ENCODE results near the gene TNRC6C. TPM values are rescaled to one million over a fixed set of nuclear protein-coding genes. Genes with fewer than 3 reads are reported as not detected.

Gene TNRC6C
- polyA plus RNA-seq, 4 donors, result 0.89 to 5.1 (median 2.3) TPM

GRCh38 chr17:78041386-78042179 is 83.1 kb downstream of the TNRC6C start:
- FAIRE-seq (no peak), DNase-seq (peak in 1 of 2 donors; percentile 19)
- no peaks in the 10 kb centered on the region for H3K27me3 ChIP-seq (ENCODE audit: control insufficient read depth in 3 of 3, insufficient read depth in 3 of 3, low read length in 3 of 3)
- peak overlapping the region in 2 of 3 donors; percentile 63 to 90 for H3K27ac ChIP-seq (ENCODE audit: low read depth in 1 of 3, low read length in 2 of 3)
- no peaks in the 10 kb centered on the region for H3K9me3 ChIP-seq (ENCODE audit: control insufficient read depth in 2 of 2, insufficient read depth in 1 of 2, low read depth in 1 of 2, low read length in 1 of 2)
- peak overlapping the region in 2 of 3 donors; percentile 18 to 33 for H3K4me3 ChIP-seq (ENCODE audit: low read depth in 1 of 3, low read length in 3 of 3)
- no peaks in the 10 kb centered on the region for H3K4me1 ChIP-seq (ENCODE audit: control insufficient read depth in 3 of 3, insufficient read depth in 2 of 3, low read depth in 1 of 3, low read length in 2 of 3)
- WGBS, 3 donors, result 55 to 76% (median 73%) methylated on average over 6 of the region's 6 CpGs
- H3K36me3 ChIP-seq (ENCODE audit: control insufficient read depth in 3 of 3, insufficient read depth in 2 of 3, low read depth in 1 of 3, low read length in 3 of 3), result peaks cover 0 to 13% (median 3%) of the 10 kb centered on the region in 3 donors

GRCh38 chr17:78042542-78042941 is 84.0 kb downstream of the TNRC6C start:
- DNase-seq (no peak), FAIRE-seq (no peak)
- no peaks in the 10 kb centered on the region for H3K4me1 ChIP-seq (ENCODE audit: control insufficient read depth in 3 of 3, insufficient read depth in 2 of 3, low read depth in 1 of 3, low read length in 2 of 3)
- no peak overlapping the region for H3K27ac ChIP-seq (ENCODE audit: low read depth in 1 of 3, low read length in 2 of 3)
- H3K36me3 ChIP-seq (ENCODE audit: control insufficient read depth in 3 of 3, insufficient read depth in 2 of 3, low read depth in 1 of 3, low read length in 3 of 3), result peaks cover 0 to 10% (median 0%) of the 10 kb centered on the region in 3 donors
- H3K27me3 ChIP-seq (ENCODE audit: control insufficient read depth in 3 of 3, insufficient read depth in 3 of 3, low read length in 3 of 3), result no peaks in the 10 kb centered on the region
- 91 to 97% (median 95%) methylated on average over 5 of the region's 5 CpGs for WGBS, 3 donors
- H3K4me3 ChIP-seq (ENCODE audit: low read depth in 1 of 3, low read length in 3 of 3), result no peak overlapping the region
- H3K9me3 ChIP-seq (ENCODE audit: control insufficient read depth in 2 of 2, insufficient read depth in 1 of 2, low read depth in 1 of 2, low read length in 1 of 2), result no peaks in the 10 kb centered on the region

GRCh38 chr17:78043031-78043430 is 84.5 kb downstream of the TNRC6C start:
- H3K36me3 ChIP-seq (ENCODE audit: control insufficient read depth in 3 of 3, insufficient read depth in 2 of 3, low read depth in 1 of 3, low read length in 3 of 3), result peaks cover 0 to 10% (median 0%) of the 10 kb centered on the region in 3 donors

GRCh38 chr17:78044280-78044835 is 85.9 kb downstream of the TNRC6C start:
- Histone ChIP-seq H3K36me3 (ENCODE audit: control insufficient read depth in 3 of 3, insufficient read depth in 2 of 3, low read depth in 1 of 3, low read length in 3 of 3) (peaks cover 0 to 16% (median 2%) of the 10 kb centered on the region in 3 donors), H3K27me3 (ENCODE audit: control insufficient read depth in 3 of 3, insufficient read depth in 3 of 3, low read length in 3 of 3) (no peaks in the 10 kb centered on the region), H3K27ac (ENCODE audit: low read depth in 1 of 3, low read length in 2 of 3) (no peak overlapping the region), H3K9me3 (ENCODE audit: control insufficient read depth in 2 of 2, insufficient read depth in 1 of 2, low read depth in 1 of 2, low read length in 1 of 2) (no peaks in the 10 kb centered on the region), H3K4me3 (ENCODE audit: low read depth in 1 of 3, low read length in 3 of 3) (no peak overlapping the region), H3K4me1 (ENCODE audit: control insufficient read depth in 3 of 3, insufficient read depth in 2 of 3, low read depth in 1 of 3, low read length in 2 of 3) (no peaks in the 10 kb centered on the region)
- no peak for FAIRE-seq
- 64 to 91% (median 83%) methylated on average over 3 of the region's 3 CpGs for WGBS, 3 donors
- no peak for DNase-seq

More at GRCh38 chr17:78043031-78043430, 84.5 kb downstream of the TNRC6C start:
- DNase-seq (no peak), FAIRE-seq (no peak)
- Histone ChIP-seq H3K9me3 (ENCODE audit: control insufficient read depth in 2 of 2, insufficient read depth in 1 of 2, low read depth in 1 of 2, low read length in 1 of 2) (no peaks in the 10 kb centered on the region), H3K27ac (ENCODE audit: low read depth in 1 of 3, low read length in 2 of 3) (no peak overlapping the region), H3K4me1 (ENCODE audit: control insufficient read depth in 3 of 3, insufficient read depth in 2 of 3, low read depth in 1 of 3, low read length in 2 of 3) (no peaks in the 10 kb centered on the region), H3K4me3 (ENCODE audit: low read depth in 1 of 3, low read length in 3 of 3) (no peak overlapping the region), H3K27me3 (ENCODE audit: control insufficient read depth in 3 of 3, insufficient read depth in 3 of 3, low read length in 3 of 3) (no peaks in the 10 kb centered on the region)
- WGBS, 3 donors, result 94 to 100% (median 97%) methylated on average over 1 of the region's 1 CpG

GRCh38 chr17:78045316-78045715 is 86.8 kb downstream of the TNRC6C start:
- Histone ChIP-seq H3K9me3 (ENCODE audit: control insufficient read depth in 2 of 2, insufficient read depth in 1 of 2, low read depth in 1 of 2, low read length in 1 of 2) (no peaks in the 10 kb centered on the region), H3K4me3 (ENCODE audit: low read depth in 1 of 3, low read length in 3 of 3) (no peak overlapping the region), H3K27me3 (ENCODE audit: control insufficient read depth in 3 of 3, insufficient read depth in 3 of 3, low read length in 3 of 3) (no peaks in the 10 kb centered on the region), H3K36me3 (ENCODE audit: control insufficient read depth in 3 of 3, insufficient read depth in 2 of 3, low read depth in 1 of 3, low read length in 3 of 3) (peaks cover 0 to 21% (median 6%) of the 10 kb centered on the region in 3 donors), H3K27ac (ENCODE audit: low read depth in 1 of 3, low read length in 2 of 3) (no peak overlapping the region), H3K4me1 (ENCODE audit: control insufficient read depth in 3 of 3, insufficient read depth in 2 of 3, low read depth in 1 of 3, low read length in 2 of 3) (no peaks in the 10 kb centered on the region)
- WGBS, 3 donors, result 89 to 97% (median 92%) methylated on average over 5 of the region's 5 CpGs
- FAIRE-seq (no peak), DNase-seq (no peak)

GRCh38 chr17:78046923-78047322 is 88.4 kb downstream of the TNRC6C start:
- no peak overlapping the region for H3K27ac ChIP-seq (ENCODE audit: low read depth in 1 of 3, low read length in 2 of 3)
- FAIRE-seq (no peak), DNase-seq (no peak)
- H3K27me3 ChIP-seq (ENCODE audit: control insufficient read depth in 3 of 3, insufficient read depth in 3 of 3, low read length in 3 of 3), result no peaks in the 10 kb centered on the region
- H3K4me1 ChIP-seq (ENCODE audit: control insufficient read depth in 3 of 3, insufficient read depth in 2 of 3, low read depth in 1 of 3, low read length in 2 of 3), result no peaks in the 10 kb centered on the region
- H3K36me3 ChIP-seq (ENCODE audit: control insufficient read depth in 3 of 3, insufficient read depth in 2 of 3, low read depth in 1 of 3, low read length in 3 of 3), result peaks cover 0 to 31% (median 9%) of the 10 kb centered on the region in 3 donors
- 87 to 93% (median 91%) methylated on average over 2 of the region's 2 CpGs for WGBS, 3 donors
- no peak overlapping the region for H3K4me3 ChIP-seq (ENCODE audit: low read depth in 1 of 3, low read length in 3 of 3)
- no peaks in the 10 kb centered on the region for H3K9me3 ChIP-seq (ENCODE audit: control insufficient read depth in 2 of 2, insufficient read depth in 1 of 2, low read depth in 1 of 2, low read length in 1 of 2)

GRCh38 chr17:78048346-78049292 is 90.1 kb downstream of the TNRC6C start:
- no peak for FAIRE-seq
- Histone ChIP-seq H3K36me3 (ENCODE audit: control insufficient read depth in 3 of 3, insufficient read depth in 2 of 3, low read depth in 1 of 3, low read length in 3 of 3) (peaks cover 0 to 41% (median 9%) of the 10 kb centered on the region in 3 donors), H3K27ac (ENCODE audit: low read depth in 1 of 3, low read length in 2 of 3) (no peak overlapping the region), H3K27me3 (ENCODE audit: control insufficient read depth in 3 of 3, insufficient read depth in 3 of 3, low read length in 3 of 3) (no peaks in the 10 kb centered on the region), H3K4me3 (ENCODE audit: low read depth in 1 of 3, low read length in 3 of 3) (no peak overlapping the region), H3K4me1 (ENCODE audit: control insufficient read depth in 3 of 3, insufficient read depth in 2 of 3, low read depth in 1 of 3, low read length in 2 of 3) (no peaks in the 10 kb centered on the region), H3K9me3 (ENCODE audit: control insufficient read depth in 2 of 2, insufficient read depth in 1 of 2, low read depth in 1 of 2, low read length in 1 of 2) (no peaks in the 10 kb centered on the region)
- no peak for DNase-seq
- WGBS, 3 donors, result 93 to 97% (median 96%) methylated on average over 10 of the region's 10 CpGs

- Histone ChIP-seq H3K4me1 (ENCODE audit: control insufficient read depth in 3 of 3, insufficient read depth in 2 of 3, low read depth in 1 of 3, low read length in 2 of 3) (no peaks in the 10 kb centered on the region), H3K27ac (ENCODE audit: low read depth in 1 of 3, low read length in 2 of 3) (no peak overlapping the region), H3K36me3 (ENCODE audit: control insufficient read depth in 3 of 3, insufficient read depth in 2 of 3, low read depth in 1 of 3, low read length in 3 of 3) (peaks cover 2 to 41% (median 9%) of the 10 kb centered on the region in 3 donors), H3K27me3 (ENCODE audit: control insufficient read depth in 3 of 3, insufficient read depth in 3 of 3, low read length in 3 of 3) (no peaks in the 10 kb centered on the region), H3K9me3 (ENCODE audit: control insufficient read depth in 2 of 2, insufficient read depth in 1 of 2, low read depth in 1 of 2, low read length in 1 of 2) (no peaks in the 10 kb centered on the region), H3K4me3 (ENCODE audit: low read depth in 1 of 3, low read length in 3 of 3) (no peak overlapping the region)
- 87 to 100% (median 93%) methylated on average over 2 of the region's 2 CpGs for WGBS, 3 donors
- DNase-seq, result no peak
- no peak for FAIRE-seq
Observed at GRCh38 chr17:78049609-78050008, 91.1 kb downstream of the TNRC6C start.
